ENCODE data around the gene TDRD7. TPM values are rescaled to one million over a fixed set of nuclear protein-coding genes. Genes with fewer than 3 reads are reported as not detected.

Gene TDRD7
- total and polyA plus RNA-seq, 2 donors (not counting 1 experiment from before 2014, with no cell fraction given): 11.5 to 19.7 TPM

- no peaks in the 10 kb centered on the region for H3K36me3 ChIP-seq (replicated peaks in 1 of 2; ENCODE audit: control extremely low read depth in 1 of 2, control insufficient read depth in 1 of 2, extremely low read depth in 1 of 2, insufficient read depth in 2 of 2, low read length in 1 of 2)
- H3K27ac ChIP-seq (ENCODE audit: low read length in 2 of 2): no peak overlapping the region
- ChIA-PET CTCF (no interaction called here), POLR2A (interaction anchor here (0.6 kb wide), 1 partner anchor 290 kb away, joined by 6 read pairs; no protein-coding TSS in a partner anchor)
- Mint-ChIP-seq H3K4me3 (no peak overlapping the region), H3K27ac (peak overlapping the region; percentile 56), H3K4me1 (peaks cover 11% of the 10 kb centered on the region), H3K9me3 (ENCODE audit: insufficient read depth) (no peaks in the 10 kb centered on the region), H3K27me3 (peaks cover 18% of the 10 kb centered on the region)
- TF ChIP-seq, protein P1, sequence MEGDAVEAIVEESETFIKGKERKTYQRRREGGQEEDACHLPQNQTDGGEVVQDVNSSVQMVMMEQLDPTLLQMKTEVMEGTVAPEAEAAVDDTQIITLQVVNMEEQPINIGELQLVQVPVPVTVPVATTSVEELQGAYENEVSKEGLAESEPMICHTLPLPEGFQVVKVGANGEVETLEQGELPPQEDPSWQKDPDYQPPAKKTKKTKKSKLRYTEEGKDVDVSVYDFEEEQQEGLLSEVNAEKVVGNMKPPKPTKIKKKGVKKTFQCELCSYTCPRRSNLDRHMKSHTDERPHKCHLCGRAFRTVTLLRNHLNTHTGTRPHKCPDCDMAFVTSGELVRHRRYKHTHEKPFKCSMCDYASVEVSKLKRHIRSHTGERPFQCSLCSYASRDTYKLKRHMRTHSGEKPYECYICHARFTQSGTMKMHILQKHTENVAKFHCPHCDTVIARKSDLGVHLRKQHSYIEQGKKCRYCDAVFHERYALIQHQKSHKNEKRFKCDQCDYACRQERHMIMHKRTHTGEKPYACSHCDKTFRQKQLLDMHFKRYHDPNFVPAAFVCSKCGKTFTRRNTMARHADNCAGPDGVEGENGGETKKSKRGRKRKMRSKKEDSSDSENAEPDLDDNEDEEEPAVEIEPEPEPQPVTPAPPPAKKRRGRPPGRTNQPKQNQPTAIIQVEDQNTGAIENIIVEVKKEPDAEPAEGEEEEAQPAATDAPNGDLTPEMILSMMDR (IDR thresholded peaks at IDR 0.05): no peak
- no peak for TF ChIP-seq EZH2 (IDR thresholded peaks at IDR 0.05; ENCODE audit: borderline replicate concordance, insufficient read depth, low read depth, low read length, poor library complexity, severe bottlenecking)
- no peaks in the 10 kb centered on the region for H3K79me2 ChIP-seq (ENCODE audit: control insufficient read depth, insufficient read depth, low read length)
- no peak overlapping the region for H3K4me3 ChIP-seq (ENCODE audit: control extremely low read depth in 1 of 5, extremely low read depth in 1 of 5, insufficient read depth in 1 of 5, low read depth in 2 of 5, low read length in 4 of 5)
- no peak for DNase-seq
- H4K20me1 ChIP-seq (ENCODE audit: control insufficient read depth, insufficient read depth, low read length, poor library complexity, severe bottlenecking): no peaks in the 10 kb centered on the region
- no peaks in the 10 kb centered on the region for H3K4me1 ChIP-seq (ENCODE audit: control insufficient read depth in 2 of 2, insufficient read depth in 2 of 2, low read length in 2 of 2)
- intact Hi-C loops (cut with micrococcal nuclease): no loop called here
- no peak overlapping the region for H3K4me2 ChIP-seq (replicated peaks; ENCODE audit: low read depth, low read length, poor library complexity, severe bottlenecking)
- no peak overlapping the region for H3K9ac ChIP-seq (ENCODE audit: low read length)
- 97% methylated on average over 5 of the region's 6 CpGs for WGBS (ENCODE audit: insufficient coverage)
- H3K27me3 ChIP-seq (replicated peaks in 1 of 4; ENCODE audit: control extremely low read depth in 1 of 4, control insufficient read depth in 3 of 4, insufficient read depth in 4 of 4, low read length in 3 of 4): peaks cover 0 to 3% (median 0%) of the 10 kb centered on the region in 4 experiments
- no peaks in the 10 kb centered on the region for H3K9me3 ChIP-seq (ENCODE audit: control extremely low read depth in 1 of 3, control insufficient read depth in 2 of 3, insufficient read depth in 1 of 3, low read length in 2 of 3)
- no peak overlapping the region for H2AFZ ChIP-seq (ENCODE audit: insufficient read depth, low read depth, low read length, poor library complexity, severe bottlenecking)
- peak; percentile 28 for ATAC-seq (ENCODE audit: low read depth)
Observed at GRCh38 chr9:97511655-97512427, 99.9 kb downstream of the TDRD7 start.

- intact Hi-C loops (cut with micrococcal nuclease): no loop called here
- no peak overlapping the region for H3K4me3 Mint-ChIP-seq
- no peak for DNase-seq
- Histone ChIP-seq H3K27me3 (replicated peaks in 1 of 4; ENCODE audit: control extremely low read depth in 1 of 4, control insufficient read depth in 3 of 4, insufficient read depth in 4 of 4, low read length in 3 of 4) (peaks cover 0 to 3% (median 1%) of the 10 kb centered on the region in 4 experiments), H4K20me1 (ENCODE audit: control insufficient read depth, insufficient read depth, low read length, poor library complexity, severe bottlenecking) (no peaks in the 10 kb centered on the region), H3K27ac (ENCODE audit: low read length in 2 of 2) (no peak overlapping the region), H3K4me2 (replicated peaks; ENCODE audit: low read depth, low read length, poor library complexity, severe bottlenecking) (no peak overlapping the region), H3K4me3 (ENCODE audit: control extremely low read depth in 1 of 5, extremely low read depth in 1 of 5, insufficient read depth in 1 of 5, low read depth in 2 of 5, low read length in 4 of 5) (no peak overlapping the region), H3K9me3 (ENCODE audit: control extremely low read depth in 1 of 3, control insufficient read depth in 2 of 3, insufficient read depth in 1 of 3, low read length in 2 of 3) (no peaks in the 10 kb centered on the region), H3K4me1 (ENCODE audit: control insufficient read depth in 2 of 2, insufficient read depth in 2 of 2, low read length in 2 of 2) (no peaks in the 10 kb centered on the region), H2AFZ (ENCODE audit: insufficient read depth, low read depth, low read length, poor library complexity, severe bottlenecking) (no peak overlapping the region), H3K36me3 (replicated peaks in 1 of 2; ENCODE audit: control extremely low read depth in 1 of 2, control insufficient read depth in 1 of 2, extremely low read depth in 1 of 2, insufficient read depth in 2 of 2, low read length in 1 of 2) (no peaks in the 10 kb centered on the region), H3K9ac (ENCODE audit: low read length) (no peak overlapping the region), H3K79me2 (ENCODE audit: control insufficient read depth, insufficient read depth, low read length) (no peaks in the 10 kb centered on the region)
- WGBS (ENCODE audit: insufficient coverage): 80% methylated on average over 7 of the region's 8 CpGs
- TF ChIP-seq EZH2 (IDR thresholded peaks at IDR 0.05; ENCODE audit: borderline replicate concordance, insufficient read depth, low read depth, low read length, poor library complexity, severe bottlenecking): no peak
- TF ChIP-seq, protein P1 (IDR thresholded peaks at IDR 0.05): no peak
- no peak overlapping the region for H3K27ac Mint-ChIP-seq
- ChIA-PET POLR2A (no interaction called here), CTCF (interaction anchor here (1.6 kb wide), 1 partner anchor 12 kb away, joined by 3 read pairs; the partner anchor contains the start of gene TMOD1)
- ATAC-seq (ENCODE audit: low read depth): no peak
- H3K4me1 Mint-ChIP-seq: peaks cover 11% of the 10 kb centered on the region
- peaks cover 31% of the 10 kb centered on the region for H3K27me3 Mint-ChIP-seq
- no peaks in the 10 kb centered on the region for H3K9me3 Mint-ChIP-seq (ENCODE audit: insufficient read depth)
Observed at GRCh38 chr9:97512966-97513560, 101.2 kb downstream of the TDRD7 start.

Data from B cell (primary cell).